Fibroblast of skin of back (primary cell): Measurements from ENCODE around the gene MYBBP1A.

Experiments
- DNase-seq: peaks from one replicate; pipeline ENCODE4 v3.0.0-alpha.2; 2013

The MYBBP1A gene

GRCh38 chr17:4535667-4536258 is 19.4 kb downstream of the MYBBP1A start:
- no peak for DNase-seq

GRCh38 chr17:4534928-4535666 is 20.1 kb downstream of the MYBBP1A start:
- no peak for DNase-seq

- DNase-seq, result no peak
Observed at GRCh38 chr17:4534515-4534914, 20.7 kb downstream of the MYBBP1A start.

GRCh38 chr17:4533523-4534504 is 21.4 kb downstream of the MYBBP1A start:
- no peak for DNase-seq

DNA sequence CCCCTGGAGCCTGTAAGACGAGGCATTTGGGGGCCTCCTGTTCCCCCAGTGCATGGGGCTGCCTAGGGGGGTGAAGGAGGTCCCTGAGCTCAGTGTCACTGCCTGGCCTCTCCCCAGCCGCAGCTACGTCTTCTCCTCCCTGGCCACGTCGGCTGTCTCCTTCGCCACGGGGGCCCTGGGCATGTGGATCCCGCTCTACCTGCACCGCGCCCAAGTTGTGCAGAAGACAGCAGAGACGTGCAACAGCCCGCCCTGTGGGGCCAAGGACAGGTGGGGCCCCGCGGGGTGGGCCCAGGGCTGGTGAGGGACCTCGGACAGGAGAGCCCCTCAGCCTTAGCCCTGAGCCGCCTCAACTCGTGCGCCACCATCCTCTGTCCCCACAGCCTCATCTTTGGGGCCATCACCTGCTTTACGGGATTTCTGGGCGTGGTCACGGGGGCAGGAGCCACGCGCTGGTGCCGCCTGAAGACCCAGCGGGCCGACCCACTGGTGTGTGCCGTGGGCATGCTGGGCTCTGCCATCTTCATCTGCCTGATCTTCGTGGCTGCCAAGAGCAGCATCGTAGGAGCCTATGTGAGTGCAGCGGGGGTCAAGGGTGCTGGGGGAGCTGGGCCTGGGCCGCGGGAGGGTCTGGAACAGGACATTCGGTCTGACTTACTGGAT is 22.2 kb downstream of the MYBBP1A start:
- no peak for DNase-seq

DNA sequence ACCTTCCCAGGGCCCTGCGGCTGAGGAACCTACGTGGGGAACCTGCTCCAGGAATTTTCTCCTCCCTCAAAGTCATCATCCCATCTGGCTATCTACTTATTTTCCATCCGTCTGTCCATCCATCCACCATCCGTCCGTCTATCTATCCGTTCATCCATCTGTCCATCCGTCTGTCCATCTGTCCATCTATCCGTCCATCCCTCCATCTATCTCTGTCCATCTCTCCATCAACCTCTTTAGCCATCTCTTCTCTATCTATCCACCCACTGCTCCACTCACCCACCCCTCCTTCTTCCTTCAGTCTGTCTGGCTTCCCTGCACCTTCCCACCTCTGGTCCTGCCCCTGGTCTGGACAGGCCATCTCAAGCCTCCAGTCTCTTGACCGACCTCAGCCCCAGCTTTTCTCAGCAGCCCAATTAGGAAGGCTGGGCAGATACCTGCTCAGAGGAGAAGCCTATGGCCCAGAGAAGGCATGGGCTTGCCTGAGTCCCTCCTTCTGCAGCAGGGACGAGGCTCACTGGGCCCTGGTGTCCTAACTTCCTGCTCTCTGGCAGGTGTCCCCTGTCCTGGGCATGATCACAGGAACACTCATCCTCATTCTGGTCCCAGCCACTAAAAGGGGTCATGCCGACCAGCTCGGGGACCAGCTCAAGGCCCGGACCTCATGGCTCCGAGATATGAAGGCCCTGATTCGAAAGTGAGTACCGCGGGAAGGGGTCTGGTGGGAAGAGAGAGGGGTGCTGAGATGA is 23.0 kb downstream of the MYBBP1A start:
- DNase-seq, result no peak

DNA sequence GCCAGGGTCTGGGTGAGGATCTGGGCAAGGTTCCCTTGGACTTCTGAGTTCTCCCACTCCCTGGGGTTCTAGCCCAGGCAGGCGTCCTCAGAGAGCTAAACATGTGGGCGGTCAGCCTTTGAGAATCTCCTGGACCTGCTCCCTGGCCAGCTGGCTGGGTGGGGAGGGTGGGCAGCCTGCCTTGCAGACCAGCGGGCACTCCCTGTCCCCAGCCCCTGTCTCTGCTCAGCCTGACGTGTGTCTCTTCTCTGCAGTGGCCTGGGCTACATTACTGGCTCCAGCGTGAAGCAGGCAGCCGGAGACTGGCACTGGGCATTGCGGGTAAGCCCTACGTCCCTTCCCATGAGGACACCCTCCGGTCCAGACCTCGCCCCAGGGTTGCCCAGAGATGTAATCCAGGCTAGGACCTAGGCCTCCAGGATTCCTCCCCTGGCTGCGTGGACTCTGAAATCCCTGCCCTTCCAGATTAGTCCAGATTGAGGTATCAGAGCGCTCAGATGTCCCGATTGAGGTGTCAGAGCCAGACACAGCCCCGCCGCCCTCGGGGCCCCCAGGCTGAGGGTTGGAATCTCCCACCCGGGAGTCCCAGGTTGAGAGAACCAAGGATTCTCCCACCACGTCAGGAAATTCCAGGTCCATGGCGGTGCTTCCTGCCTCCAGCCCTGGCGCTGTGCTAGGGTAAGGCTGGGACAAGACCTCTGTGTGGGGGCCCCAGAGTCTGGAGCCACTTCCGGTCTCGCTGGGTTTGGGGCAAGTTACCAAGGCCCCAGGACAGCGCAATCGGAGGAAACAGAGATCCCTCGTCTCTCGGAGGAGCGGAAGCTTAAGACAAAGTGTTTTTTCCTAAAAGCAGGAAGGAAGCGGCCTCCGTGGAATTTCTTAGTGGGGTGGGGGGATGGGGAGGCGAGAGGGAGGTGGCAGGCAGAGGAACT is 24.1 kb downstream of the MYBBP1A start:
- no peak for DNase-seq

GRCh38 chr17:4529533-4530152 is 25.5 kb downstream of the MYBBP1A start:
- DNase-seq, result no peak

DNA sequence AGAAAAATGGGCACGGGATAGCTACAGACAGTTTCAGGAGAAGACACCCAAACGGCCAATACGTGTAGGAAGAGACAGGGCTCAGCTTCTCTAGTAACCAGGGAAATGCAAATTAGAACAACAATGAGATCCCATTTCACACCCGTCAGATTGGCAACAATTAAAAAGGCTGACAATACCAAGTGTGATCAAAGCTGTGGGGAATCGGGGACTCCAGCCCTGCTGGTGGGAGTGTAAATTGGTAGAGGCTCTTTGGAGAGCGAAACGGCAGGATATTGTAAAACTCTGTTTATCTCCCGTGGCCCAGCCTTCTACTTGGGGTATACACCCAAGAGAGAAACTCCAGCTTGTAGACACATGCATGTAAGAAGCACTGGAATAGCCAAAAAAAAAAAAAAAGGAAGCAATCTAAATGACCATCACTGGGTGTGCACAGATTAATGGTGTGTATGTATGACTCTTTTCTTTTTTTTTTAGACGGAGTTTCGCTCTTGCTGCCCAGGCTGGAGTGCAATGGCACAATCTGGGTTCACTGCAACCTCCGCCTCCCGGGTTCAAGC is 27.5 kb downstream of the MYBBP1A start:
- DNase-seq, result no peak

DNA sequence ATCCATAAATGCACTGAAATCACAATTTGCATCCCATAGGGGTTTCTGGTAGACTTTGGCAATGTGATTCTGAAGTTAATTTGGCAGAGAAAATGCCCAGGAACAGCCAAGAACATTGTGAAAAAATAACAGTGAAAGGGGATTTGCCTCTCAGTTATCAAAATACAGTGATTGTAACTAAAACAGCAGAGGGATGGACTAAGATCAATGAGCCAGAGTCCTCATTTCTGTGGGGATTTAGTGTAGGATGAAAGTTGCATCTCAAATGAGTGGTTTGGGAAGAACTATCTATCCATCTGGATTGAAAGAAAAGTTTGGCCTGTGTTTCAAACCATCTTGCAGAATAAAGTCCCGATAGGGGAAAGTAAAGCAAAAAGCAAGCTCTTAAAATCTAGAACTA is 28.1 kb downstream of the MYBBP1A start:
- no peak for DNase-seq

- no peak for DNase-seq
Observed at GRCh38 chr17:4525691-4526397, 29.3 kb downstream of the MYBBP1A start.

- DNase-seq, result no peak
Observed at GRCh38 chr17:4523946-4524345, 31.2 kb downstream of the MYBBP1A start.

DNA sequence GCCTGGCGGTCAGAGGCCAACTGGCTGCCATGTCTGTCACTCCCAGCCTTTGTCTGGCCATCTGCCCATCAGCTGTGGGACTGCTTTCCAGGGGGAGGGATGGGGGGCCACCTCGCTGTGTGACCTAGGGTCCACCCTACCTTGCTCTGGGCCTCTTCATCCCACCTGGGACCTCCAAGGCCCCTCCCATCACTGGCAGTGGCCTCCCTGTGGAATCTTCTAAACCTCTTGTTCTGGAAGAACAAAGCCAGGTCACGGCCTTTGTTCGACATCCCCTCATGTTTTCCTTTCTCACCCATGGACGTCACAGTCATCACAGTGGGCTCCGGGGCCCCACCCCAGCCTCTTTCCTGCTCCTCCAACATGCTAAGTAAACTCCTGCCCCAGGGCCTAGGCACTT is 32.5 kb downstream of the MYBBP1A start:
- DNase-seq, result no peak

DNA sequence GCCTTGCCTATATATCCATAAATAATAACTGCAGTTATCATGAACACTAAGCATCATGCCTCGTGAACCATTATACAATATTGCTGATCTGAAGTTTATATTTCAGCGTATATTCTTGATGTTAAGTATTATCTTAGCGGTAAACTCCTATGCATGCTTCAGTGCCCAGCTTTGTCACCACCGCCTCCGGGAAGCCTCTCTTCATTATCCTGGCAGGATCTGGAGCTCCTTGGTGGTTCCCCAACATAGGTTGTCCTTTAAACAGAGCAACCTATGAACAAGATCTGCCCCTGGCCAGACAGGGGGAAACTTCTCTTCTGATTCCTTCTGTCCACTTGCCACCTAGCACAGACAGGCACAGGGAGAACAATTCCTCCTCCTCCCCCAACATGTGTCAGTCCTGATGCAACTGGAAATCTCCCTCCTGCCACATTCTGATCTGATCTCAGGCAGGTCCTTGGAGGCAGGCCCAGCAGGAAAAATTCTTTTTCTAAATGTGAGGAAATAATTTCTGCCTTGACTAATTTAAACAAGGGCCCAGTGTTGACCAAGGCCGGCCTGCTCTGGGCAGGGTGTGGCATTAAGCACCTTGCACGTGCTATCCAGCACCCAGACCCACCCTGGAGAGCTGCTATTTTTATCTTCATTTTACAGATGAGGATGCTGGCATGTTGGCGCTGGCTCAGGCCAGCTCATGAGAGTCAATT is 34.1 kb downstream of the MYBBP1A start:
- DNase-seq, result no peak

DNA sequence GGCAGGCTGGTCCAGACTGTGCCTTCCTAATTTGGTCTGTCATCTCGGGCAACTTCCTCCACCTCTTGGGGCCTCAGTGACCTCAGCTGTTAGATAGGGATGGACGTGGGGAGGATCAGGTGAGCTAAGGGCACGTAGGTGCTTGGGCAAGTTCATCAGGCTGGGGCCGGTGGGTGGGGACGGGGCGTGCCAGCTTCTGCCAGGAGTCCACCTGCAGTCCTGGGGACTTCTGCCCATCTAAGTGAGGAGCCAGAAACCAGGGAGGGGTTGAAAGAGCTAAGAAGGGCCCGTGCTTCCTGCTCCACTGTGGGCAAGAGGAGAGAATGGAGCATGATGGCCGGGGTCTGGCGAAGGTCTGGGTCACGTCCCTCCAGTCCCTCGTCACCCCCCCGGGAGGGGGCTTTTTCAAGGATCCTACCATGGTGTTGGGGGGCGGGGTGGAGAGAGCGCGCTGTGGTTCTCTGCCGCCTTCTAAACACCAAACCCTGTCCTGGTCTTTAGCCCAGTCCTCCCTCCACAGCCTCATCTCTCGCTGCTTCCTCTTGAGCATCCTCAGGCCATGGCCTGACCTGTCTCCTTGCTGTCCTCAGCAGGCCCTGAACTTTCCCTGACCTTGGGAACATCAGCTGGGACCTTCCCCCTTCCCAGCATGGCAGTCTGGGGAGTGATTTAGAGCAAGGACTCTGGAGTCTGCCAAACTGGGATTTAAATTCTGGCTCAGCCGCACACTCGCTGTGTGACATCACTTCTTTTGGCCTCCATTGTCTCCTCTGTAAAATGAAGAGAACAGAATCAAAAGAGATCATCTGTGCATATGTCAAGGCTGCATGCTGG is 34.9 kb downstream of the MYBBP1A start:
- DNase-seq, result no peak

- no peak for DNase-seq
Observed at GRCh38 chr17:4519361-4519788, 35.8 kb downstream of the MYBBP1A start.

DNA sequence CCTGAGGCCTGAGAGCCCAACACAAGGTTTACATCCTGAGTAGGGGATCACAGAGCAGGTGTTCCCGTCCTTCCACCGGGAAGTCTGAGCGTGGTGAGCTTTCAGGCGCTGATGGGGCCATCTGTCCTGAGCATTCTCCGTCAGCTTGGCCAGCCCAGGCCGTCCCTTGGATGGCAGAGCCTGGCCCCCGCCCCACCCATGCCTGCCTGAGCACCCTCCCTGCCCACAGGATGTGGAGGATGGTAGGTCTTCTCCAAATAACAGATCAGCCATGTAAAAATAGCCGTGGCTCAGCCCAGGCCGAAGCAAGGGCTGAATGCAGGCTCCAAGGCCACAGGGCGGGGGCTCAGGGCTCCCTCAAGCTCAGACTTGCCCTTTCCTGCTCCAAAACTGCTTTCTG is 36.3 kb downstream of the MYBBP1A start:
- no peak for DNase-seq

DNA sequence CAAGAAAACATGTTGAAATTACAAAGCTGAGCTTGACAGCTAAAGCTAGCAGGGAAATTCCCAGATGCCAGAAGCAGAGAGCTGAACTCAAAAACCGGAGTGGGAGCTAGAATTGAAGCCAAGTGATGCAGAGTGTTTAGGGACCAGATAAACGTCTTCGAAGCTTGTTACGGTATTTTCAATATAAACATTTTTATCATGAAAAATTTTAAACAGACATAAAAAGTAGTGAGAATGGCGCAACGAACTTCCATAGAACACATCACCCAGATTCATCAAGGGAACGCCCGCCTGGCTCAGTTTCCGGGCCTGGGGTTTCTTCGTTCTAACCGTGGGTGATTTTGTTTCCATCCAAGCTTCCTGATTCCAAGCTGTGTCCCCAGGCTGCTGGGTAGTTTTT is 38.4 kb downstream of the MYBBP1A start:
- DNase-seq, result no peak
